ENCODE data around the gene TNPO3.
"Not testable (repeated sequence)": the region's sequence is repeated elsewhere in the genome, so short reads cannot be mapped to it uniquely, and the experiment has no call there.

TNPO3 gene

GRCh38 chr7:128916643-128916915 is 138.3 kb downstream of the TNPO3 start:
- H3K4me1 Mint-ChIP-seq: peaks cover 30 to 39% of the 10 kb centered on the region in 2 donors
- DNase-seq (no peak), ATAC-seq (replicated peaks) (no peak)
- no peaks in the 10 kb centered on the region for H3K36me3 Mint-ChIP-seq
- H3K9me3 Mint-ChIP-seq: no peaks in the 10 kb centered on the region
- H3K4me3 Mint-ChIP-seq: no peak overlapping the region
- no peak overlapping the region for H3K27ac Mint-ChIP-seq
- H3K27me3 Mint-ChIP-seq: peaks cover 10 to 12% of the 10 kb centered on the region in 2 donors

GRCh38 chr7:128915841-128916642 is 138.9 kb downstream of the TNPO3 start:
- H3K4me1 Mint-ChIP-seq: peaks cover 32 to 41% of the 10 kb centered on the region in 2 donors
- ATAC-seq (replicated peaks) (no peak), DNase-seq (no peak)
- H3K36me3 Mint-ChIP-seq: no peaks in the 10 kb centered on the region
- peak overlapping the region; percentile 78 to 81 for H3K4me3 Mint-ChIP-seq
- H3K9me3 Mint-ChIP-seq: no peaks in the 10 kb centered on the region
- no peak overlapping the region for H3K27ac Mint-ChIP-seq
- H3K27me3 Mint-ChIP-seq: peaks cover 15 to 17% of the 10 kb centered on the region in 2 donors

GRCh38 chr7:128915271-128915819 is 139.6 kb downstream of the TNPO3 start:
- ATAC-seq (replicated peaks) (peak; percentile 43 to 46), DNase-seq (no peak)
- Mint-ChIP-seq H3K27me3 (peaks cover 14 to 19% of the 10 kb centered on the region in 2 donors), H3K4me3 (peak overlapping the region; percentile 78 to 81), H3K9me3 (no peaks in the 10 kb centered on the region), H3K27ac (peak overlapping the region; percentile 87), H3K36me3 (no peaks in the 10 kb centered on the region), H3K4me1 (peaks cover 28 to 41% of the 10 kb centered on the region in 2 donors)

GRCh38 chr7:128914566-128915151 is 140.3 kb downstream of the TNPO3 start:
- no peaks in the 10 kb centered on the region for H3K36me3 Mint-ChIP-seq
- ATAC-seq (replicated peaks): peak; percentile 87 to 88
- peak overlapping the region; percentile 89 for H3K27ac Mint-ChIP-seq
- no peaks in the 10 kb centered on the region for H3K9me3 Mint-ChIP-seq
- H3K27me3 Mint-ChIP-seq: peaks cover 20 to 24% of the 10 kb centered on the region in 2 donors
- H3K4me1 Mint-ChIP-seq: peaks cover 33 to 46% of the 10 kb centered on the region in 2 donors
- peak; percentile 63 for DNase-seq
- peak overlapping the region; percentile 56 to 58 for H3K4me3 Mint-ChIP-seq

GRCh38 chr7:128913870-128914565 is 140.9 kb downstream of the TNPO3 start:
- Mint-ChIP-seq H3K36me3 (no peaks in the 10 kb centered on the region), H3K9me3 (no peaks in the 10 kb centered on the region), H3K27ac (peak overlapping the region; percentile 89), H3K4me1 (peaks cover 36 to 53% of the 10 kb centered on the region in 2 donors), H3K27me3 (peaks cover 26 to 31% of the 10 kb centered on the region in 2 donors), H3K4me3 (peak overlapping the region; percentile 58 to 71)
- DNase-seq (no peak), ATAC-seq (replicated peaks) (no peak)

- Mint-ChIP-seq H3K27me3 (peaks cover 34 to 42% of the 10 kb centered on the region in 2 donors), H3K4me1 (peaks cover 36 to 56% of the 10 kb centered on the region in 2 donors)
- DNase-seq; ATAC-seq (replicated peaks); H3K27ac Mint-ChIP-seq; H3K36me3 Mint-ChIP-seq; H3K9me3 Mint-ChIP-seq; H3K4me3 Mint-ChIP-seq: not testable (repeated sequence)
Observed at GRCh38 chr7:128912709-128913495, 142.0 kb downstream of the TNPO3 start.

- peaks cover 36 to 56% of the 10 kb centered on the region in 2 donors for H3K4me1 Mint-ChIP-seq
- ATAC-seq (replicated peaks) (no peak), DNase-seq (no peak)
- no peaks in the 10 kb centered on the region for H3K9me3 Mint-ChIP-seq
- H3K36me3 Mint-ChIP-seq: peaks cover 0 to 2% of the 10 kb centered on the region in 2 donors
- peaks cover 34 to 45% of the 10 kb centered on the region in 2 donors for H3K27me3 Mint-ChIP-seq
- no peak overlapping the region for H3K27ac Mint-ChIP-seq
- no peak overlapping the region for H3K4me3 Mint-ChIP-seq
Observed at GRCh38 chr7:128912281-128912680, 142.6 kb downstream of the TNPO3 start.

GRCh38 chr7:128911423-128912031 is 143.4 kb downstream of the TNPO3 start:
- Mint-ChIP-seq H3K36me3 (peaks cover 0 to 2% of the 10 kb centered on the region in 2 donors), H3K9me3 (no peaks in the 10 kb centered on the region), H3K27me3 (peaks cover 38 to 39% of the 10 kb centered on the region in 2 donors), H3K4me3 (no peak overlapping the region), H3K4me1 (peaks cover 34 to 56% of the 10 kb centered on the region in 2 donors), H3K27ac (no peak overlapping the region)
- no peak for ATAC-seq (replicated peaks)
- no peak for DNase-seq

GRCh38 chr7:128910569-128910945 is 144.4 kb downstream of the TNPO3 start, which contains the start of gene KCP:
TSS of gene KCP (minus strand) at chr7:128910709. CDS start at chr7:128910676, 33 bp downstream.
- Mint-ChIP-seq H3K9me3 (no peaks in the 10 kb centered on the region), H3K36me3 (peaks cover 0 to 5% of the 10 kb centered on the region in 2 donors), H3K27me3 (peaks cover 43 to 44% of the 10 kb centered on the region in 2 donors), H3K4me1 (peaks cover 36 to 61% of the 10 kb centered on the region in 2 donors), H3K27ac (no peak within 1 kb of the TSS), H3K4me3 (peak within 1 kb of the TSS; percentile 71 to 74)
- ATAC-seq (replicated peaks): no peak
- no peak for DNase-seq

- Mint-ChIP-seq H3K36me3 (peaks cover 0 to 5% of the 10 kb centered on the region in 2 donors), H3K4me1 (peaks cover 35 to 63% of the 10 kb centered on the region in 2 donors), H3K9me3 (no peaks in the 10 kb centered on the region), H3K27ac (no peak overlapping the region), H3K4me3 (peak overlapping the region; percentile 71 to 74), H3K27me3 (peaks cover 43 to 44% of the 10 kb centered on the region in 2 donors)
- ATAC-seq (replicated peaks) (no peak), DNase-seq (no peak)
Observed at GRCh38 chr7:128909625-128910568, 145.0 kb downstream of the TNPO3 start.

- Mint-ChIP-seq H3K4me3 (no peak overlapping the region), H3K4me1 (peaks cover 34 to 64% of the 10 kb centered on the region in 2 donors), H3K27ac (no peak overlapping the region), H3K9me3 (no peaks in the 10 kb centered on the region), H3K27me3 (peaks cover 43 to 44% of the 10 kb centered on the region in 2 donors), H3K36me3 (peaks cover 0 to 5% of the 10 kb centered on the region in 2 donors)
- DNase-seq: no peak
- no peak for ATAC-seq (replicated peaks)
Observed at GRCh38 chr7:128908750-128909624, 145.9 kb downstream of the TNPO3 start.
